D341Med (cell line): ENCODE results near the gene LMAN1L.

Experiments used
- DNase-seq: peaks from one replicate; pipeline ENCODE4 v3.0.0; 2012; ENCODE audit warnings: low spot score

Gene LMAN1L

DNA sequence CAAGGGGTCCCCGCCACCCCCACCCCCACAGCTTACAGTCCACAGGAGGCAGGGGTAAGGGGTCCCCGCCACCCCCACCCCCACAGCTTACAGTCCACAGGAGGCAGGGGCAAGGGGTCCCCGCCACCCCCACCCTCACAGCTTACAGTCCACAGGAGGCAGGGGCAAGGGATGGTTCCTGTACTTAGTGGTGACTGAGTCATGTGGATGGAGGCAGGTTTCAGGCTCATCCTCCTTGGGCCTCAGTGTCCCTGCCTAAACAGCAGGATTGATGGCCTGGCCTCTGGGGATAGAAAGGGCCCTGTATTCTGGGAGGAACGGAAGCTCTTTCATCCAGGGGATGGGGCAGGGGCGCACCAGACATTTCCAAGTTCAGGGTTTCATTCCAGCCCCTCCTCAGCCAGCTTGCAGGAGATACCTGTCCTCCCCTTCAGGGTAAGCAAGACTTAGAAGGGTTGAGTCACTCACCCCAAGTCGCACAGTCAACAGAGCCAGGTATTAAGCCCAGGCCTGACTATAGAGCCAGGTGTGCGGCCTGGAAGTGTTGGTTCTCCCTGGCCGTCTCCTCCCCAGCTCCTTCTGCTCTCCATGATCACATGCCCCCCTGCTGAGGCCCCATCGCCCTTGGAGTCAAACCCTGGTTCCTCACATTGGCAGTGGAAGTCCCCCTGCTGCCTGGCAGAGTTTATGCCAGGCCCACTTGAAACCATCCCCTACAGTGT is 18.2 kb upstream of the LMAN1L start:
- DNase-seq = no peak

DNA sequence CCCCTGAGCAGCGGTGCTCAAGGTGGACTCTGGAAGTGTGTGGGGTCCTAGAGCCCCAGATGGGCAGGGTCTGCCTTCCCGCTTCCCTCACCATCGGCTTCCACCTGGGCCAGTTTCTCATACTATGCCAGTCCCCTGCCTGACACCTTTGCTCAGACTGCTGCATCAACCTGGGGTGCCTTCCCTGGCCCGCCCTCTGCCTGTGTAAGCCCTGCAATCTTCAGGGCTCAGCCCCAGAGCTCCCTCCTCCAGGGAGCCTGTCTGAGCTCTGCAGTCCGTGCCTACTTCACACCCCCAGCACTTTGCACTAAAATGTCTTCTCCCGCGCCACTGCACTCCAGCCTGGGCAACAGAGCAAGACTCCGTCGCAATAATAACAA is 17.7 kb upstream of the LMAN1L start:
- DNase-seq = no peak

DNA sequence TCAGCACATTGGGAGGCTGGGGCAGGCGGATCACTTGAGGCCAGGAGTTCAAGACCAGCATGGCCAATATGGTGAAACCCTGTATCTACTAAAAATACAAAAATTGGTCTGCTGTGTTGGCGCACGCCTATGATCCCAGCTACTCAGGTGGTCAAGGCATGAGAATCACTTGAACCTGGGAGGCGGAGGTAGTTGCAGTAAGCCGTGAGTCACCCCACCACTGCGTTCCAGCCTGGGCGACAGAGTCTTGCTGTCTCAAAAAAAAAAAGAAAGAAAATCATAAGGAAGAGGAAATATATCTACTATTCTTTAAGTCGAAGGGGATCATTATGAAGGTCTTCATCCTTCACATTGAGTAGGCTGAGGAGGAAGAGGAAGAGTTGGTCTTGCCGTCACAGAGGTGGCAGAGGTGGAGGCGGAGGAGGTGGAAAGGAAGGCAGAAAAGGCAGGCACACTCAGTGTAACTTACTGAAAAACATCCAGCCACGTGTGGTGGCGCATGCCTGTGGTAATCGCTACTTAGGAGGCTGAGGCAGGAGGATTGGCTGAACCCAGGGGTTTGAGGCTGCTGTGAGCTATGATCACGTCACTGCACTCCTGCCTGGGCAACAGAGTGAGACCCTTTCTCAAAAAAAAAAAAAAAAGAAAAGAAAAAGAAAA is 16.5 kb upstream of the LMAN1L start:
- DNase-seq = no peak

DNA sequence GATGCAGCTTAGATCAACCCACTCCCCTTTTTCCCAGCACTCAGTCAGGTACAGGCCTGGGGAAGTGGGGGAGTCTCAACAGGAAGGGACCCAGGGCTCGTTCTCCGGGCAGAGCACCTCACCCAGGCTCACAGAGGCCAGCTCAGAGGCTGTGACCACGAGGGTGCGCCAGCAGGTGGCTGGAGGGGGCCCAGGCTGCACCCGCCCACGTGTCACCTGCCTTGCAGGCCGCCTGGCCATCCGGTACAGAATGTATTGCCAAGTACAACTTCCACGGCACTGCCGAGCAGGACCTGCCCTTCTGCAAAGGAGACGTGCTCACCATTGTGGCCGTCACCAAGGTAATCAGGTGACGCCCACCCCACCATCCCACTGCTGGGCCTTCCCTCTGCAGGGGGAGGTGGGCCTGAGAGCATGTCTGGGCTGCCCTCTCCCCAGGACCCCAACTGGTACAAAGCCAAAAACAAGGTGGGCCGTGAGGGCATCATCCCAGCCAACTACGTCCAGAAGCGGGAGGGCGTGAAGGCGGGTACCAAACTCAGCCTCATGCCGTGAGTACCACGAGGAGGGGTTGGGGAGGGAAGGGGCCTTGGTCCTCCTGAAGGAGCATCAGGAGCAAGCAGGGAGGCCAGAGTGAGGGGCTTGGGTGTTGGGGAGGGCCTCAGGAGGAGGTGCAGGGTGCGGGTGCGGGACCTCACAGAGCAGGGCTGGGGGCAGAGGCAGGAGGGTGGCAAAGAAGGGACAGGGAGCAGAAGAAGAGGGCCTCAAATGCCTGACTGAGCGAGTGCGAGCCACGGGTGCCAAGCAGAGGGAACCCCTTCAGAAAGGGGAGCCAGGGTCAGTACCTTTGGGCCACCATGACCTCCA is 14.0 kb upstream of the LMAN1L start:
- no peak for DNase-seq

DNA sequence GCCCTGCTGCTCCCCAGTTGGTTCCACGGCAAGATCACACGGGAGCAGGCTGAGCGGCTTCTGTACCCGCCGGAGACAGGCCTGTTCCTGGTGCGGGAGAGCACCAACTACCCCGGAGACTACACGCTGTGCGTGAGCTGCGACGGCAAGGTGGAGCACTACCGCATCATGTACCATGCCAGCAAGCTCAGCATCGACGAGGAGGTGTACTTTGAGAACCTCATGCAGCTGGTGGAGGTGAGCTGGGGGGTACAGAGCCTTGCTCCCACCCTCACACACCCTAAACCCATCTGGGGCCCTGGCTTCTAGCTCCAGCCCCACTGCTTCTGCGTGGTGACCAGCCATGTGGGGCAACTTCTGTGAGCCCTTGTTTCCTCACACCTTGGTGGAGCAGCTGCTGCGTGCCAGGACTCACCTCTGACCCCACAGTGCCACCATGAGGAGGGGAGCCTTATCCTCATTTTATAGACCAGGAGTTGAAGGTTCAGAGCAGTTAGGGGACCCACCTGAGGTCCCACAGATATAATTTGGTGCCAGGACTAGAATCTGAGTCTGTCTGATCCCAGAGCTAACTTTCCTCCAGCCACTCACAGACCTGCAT is 13.3 kb upstream of the LMAN1L start:
- no peak for DNase-seq

DNA sequence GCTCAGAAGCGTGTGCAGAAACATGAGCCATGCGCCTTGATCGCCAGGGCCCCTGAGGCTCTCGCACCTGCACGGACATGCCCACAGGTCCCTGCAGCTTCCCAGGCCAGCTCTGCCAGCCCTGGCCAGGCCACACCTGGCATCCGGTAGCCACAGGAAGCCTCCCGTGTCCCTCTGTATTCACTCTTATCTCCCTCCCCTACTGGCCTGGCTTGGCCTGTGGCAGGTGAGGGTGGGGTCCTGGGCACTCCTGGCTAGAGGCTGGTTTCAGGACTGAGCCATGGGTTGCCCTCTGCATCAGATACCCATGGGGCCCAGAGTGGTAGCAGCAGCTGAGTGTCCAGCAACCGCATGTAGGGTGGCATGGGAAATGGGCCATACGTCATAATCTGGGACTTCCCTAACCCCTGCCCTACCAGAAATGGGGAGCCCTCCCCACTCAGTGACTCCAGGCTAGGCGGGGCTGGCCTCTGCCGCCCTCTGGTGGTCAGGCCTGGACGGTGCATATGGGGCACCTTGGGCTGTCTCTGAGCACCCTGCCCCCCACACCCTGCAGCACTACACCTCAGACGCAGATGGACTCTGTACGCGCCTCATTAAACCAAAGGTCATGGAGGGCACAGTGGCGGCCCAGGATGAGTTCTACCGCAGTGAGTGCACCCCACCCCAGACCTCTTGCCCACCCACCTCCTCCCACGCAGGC is 12.6 kb upstream of the LMAN1L start:
- DNase-seq = peak; percentile 94

DNA sequence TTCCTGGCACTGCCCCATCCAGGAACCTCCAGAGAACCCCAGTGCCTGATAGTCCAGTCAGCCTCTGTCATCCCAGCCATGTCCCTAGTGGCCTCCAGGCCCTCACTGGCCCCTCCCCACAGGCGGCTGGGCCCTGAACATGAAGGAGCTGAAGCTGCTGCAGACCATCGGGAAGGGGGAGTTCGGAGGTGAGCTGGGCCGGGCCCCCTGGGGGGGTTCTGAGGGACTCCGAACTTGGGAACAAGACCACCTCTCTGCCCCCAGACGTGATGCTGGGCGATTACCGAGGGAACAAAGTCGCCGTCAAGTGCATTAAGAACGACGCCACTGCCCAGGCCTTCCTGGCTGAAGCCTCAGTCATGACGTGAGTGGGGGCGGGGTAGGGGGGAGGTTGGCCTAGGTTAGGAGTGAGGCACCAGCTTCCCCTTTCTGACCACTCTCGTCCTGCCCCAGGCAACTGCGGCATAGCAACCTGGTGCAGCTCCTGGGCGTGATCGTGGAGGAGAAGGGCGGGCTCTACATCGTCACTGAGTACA is 12.0 kb upstream of the LMAN1L start:
- no peak for DNase-seq

DNA sequence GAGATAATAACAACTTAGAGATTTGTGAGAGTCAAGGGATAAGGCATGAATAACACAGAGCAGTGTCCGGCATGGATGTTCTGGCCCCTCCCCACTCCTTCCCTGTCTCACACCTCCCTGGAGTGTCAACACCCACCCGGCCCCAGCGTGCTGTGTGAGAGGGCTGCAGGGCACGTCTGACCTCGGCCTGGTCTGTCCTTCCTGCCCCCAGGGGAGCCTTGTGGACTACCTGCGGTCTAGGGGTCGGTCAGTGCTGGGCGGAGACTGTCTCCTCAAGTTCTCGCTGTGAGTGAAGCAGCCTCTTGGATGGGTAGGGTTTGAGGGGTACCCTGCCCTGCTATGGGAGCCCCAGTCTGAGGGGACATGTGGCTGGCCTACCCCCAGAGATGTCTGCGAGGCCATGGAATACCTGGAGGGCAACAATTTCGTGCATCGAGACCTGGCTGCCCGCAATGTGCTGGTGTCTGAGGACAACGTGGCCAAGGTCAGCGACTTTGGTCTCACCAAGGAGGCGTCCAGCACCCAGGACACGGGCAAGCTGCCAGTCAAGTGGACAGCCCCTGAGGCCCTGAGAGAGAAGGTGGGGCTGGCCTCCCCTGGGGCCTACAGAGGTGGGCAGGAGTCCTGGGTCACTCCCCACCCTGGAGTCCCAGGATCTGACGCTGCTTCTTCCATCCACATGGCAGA is 11.2 kb upstream of the LMAN1L start:
- no peak for DNase-seq

DNA sequence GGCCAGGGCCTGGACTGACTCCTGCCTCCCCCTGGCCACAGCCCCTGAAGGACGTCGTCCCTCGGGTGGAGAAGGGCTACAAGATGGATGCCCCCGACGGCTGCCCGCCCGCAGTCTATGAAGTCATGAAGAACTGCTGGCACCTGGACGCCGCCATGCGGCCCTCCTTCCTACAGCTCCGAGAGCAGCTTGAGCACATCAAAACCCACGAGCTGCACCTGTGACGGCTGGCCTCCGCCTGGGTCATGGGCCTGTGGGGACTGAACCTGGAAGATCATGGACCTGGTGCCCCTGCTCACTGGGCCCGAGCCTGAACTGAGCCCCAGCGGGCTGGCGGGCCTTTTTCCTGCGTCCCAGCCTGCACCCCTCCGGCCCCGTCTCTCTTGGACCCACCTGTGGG is 10.3 kb upstream of the LMAN1L start:
- DNase-seq = no peak

DNA sequence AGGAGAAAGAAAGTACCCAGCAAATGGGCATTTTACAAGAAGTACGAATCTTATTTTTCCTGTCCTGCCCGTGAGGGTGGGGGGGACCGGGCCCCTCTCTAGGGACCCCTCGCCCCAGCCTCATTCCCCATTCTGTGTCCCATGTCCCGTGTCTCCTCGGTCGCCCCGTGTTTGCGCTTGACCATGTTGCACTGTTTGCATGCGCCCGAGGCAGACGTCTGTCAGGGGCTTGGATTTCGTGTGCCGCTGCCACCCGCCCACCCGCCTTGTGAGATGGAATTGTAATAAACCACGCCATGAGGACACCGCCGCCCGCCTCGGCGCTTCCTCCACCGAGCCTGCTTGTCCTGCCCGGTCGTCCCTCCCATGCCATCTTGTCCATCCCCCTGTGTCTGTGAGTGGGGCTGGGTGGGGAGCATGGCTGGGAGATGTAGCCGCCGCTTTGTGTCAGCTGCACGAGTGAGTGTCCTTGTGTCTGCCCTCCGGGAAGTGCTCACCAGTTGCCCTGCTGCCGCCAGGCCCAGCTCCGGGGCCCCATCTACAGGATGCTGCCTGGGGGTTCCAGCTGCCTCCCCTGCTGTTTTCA is 9.7 kb upstream of the LMAN1L start:
- DNase-seq = no peak

DNA sequence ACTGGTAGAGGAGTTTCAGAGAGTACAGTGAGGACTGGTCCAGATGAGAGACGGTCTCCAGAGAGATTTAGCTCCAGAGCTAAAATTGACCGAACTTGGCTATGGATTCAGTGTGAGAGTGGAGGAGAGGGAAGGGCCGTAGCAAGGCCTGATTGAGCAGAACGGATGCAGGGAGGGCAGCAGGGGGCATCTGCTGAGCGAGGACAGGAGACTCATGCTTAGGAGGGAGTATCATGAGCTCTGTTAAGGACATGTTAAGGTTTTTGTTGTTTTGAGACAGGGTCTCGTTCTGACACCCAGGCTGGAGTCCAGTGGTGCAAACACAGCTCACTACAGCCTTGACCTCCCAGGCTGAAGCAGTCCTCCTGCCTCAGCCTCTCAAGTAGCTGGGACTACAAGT is 7.7 kb upstream of the LMAN1L start:
- no peak for DNase-seq

DNA sequence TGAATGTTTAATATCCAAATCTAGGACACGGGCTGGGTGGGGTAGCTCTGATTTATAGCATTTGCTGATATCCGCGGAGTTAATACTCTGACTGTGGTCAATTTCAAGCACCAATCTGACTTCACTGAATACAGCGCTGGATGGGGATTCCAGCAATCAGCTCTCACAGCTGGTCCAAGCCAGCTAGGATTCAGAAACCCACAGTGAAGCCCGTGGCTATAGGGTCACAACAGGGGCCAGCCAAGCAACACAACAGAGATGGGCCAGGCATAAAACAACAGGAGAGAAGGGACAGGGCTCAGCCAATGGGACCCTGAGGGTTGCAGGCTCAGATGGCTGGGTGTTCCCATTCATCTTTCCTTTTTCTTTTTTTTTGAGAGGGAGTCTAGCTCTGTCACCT is 5.4 kb upstream of the LMAN1L start:
- no peak for DNase-seq

DNA sequence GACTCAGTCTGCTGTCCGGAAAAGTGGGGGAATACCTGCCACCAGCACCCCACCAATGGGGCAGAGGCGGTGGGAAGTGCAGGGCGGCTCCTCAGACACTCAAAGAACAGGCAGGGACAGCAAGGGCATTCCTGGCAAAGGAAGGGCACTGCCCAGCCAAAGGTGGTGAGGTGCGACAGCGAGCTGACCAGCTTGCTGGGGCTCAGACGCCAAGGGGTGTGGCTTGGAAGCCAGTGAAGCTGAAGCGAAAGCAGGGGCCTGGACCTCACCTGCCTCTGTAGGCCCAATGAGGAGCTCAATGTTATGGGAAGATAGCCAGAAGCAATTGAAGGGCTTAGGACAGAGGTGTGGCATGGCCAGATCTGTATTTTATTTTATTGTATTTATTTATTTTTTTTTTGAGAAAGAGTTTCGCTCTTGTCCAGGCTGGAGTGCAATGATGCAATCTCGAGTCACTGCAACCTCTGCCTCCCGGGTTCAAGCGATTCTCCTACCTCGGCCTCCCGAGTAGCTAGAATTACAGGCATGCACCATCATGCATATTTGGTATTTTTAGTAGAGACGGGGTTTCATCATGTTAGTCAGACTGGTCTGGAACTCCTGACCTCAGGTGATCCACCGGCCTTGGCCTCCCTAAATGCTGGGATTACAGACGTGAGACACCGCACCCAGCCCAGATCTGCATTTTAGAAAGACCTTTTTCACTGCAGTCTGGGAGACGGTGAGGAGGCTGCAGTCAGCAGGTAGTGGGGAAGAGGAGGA is 4.4 kb upstream of the LMAN1L start:
- DNase-seq = no peak

DNA sequence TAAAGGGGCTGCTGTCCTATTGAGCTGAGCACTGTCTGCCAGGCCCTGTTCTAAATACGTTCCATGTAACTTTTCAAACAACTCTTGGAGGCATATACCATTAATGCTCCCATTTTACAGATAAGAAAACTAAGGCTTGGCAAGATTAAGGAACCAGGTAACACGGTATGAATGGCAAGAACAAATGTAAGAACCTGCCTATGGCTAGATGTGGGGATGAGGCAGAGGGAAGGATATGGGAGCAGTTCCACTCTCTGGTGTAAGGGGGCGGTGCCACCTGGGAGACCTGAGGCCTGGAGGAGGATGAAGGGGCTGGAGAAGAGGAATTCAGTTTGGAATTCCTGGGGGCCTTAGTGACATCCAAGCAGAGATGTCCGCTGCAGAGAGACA is 3.8 kb upstream of the LMAN1L start:
- no peak for DNase-seq

DNA sequence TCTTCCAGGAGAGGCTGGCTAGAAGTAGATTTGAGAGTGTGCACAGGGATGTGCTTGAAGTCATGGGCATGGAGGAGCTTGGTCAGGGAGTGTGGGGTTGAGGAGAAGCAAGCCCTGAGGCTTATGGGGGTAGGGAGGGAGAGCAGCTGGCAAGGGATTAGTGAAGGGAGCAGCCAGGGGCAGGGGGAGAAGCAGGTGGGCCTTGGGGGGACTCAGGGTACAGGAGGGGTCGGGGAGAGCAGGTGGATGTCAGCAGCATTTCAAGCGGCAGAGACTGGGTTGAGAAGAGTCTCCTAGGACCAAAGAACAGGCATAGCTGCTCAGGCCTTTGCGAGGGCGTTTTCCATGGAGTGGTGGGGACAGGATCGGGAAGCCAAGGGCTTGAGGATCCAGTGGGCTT is 3.4 kb upstream of the LMAN1L start:
- DNase-seq = no peak

DNA sequence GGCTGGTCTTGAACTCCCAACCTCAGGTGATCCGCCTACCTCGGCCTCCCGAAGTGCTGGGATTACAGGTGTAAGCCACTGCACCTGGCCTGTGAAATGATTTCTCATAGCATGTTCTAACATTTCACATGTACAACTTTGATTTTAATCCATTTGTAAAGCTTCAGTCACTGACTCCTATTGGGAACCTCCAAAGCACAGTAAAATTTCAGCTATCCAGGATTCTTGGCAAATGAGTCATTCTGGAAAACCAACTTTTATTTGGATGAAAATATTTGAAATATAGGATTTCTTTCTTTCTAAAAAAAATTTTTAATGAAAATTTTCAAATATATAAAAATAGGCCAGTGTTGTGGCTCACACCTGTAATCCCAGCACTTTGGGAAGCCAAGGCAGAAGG is 2.7 kb upstream of the LMAN1L start:
- no peak for DNase-seq

DNA sequence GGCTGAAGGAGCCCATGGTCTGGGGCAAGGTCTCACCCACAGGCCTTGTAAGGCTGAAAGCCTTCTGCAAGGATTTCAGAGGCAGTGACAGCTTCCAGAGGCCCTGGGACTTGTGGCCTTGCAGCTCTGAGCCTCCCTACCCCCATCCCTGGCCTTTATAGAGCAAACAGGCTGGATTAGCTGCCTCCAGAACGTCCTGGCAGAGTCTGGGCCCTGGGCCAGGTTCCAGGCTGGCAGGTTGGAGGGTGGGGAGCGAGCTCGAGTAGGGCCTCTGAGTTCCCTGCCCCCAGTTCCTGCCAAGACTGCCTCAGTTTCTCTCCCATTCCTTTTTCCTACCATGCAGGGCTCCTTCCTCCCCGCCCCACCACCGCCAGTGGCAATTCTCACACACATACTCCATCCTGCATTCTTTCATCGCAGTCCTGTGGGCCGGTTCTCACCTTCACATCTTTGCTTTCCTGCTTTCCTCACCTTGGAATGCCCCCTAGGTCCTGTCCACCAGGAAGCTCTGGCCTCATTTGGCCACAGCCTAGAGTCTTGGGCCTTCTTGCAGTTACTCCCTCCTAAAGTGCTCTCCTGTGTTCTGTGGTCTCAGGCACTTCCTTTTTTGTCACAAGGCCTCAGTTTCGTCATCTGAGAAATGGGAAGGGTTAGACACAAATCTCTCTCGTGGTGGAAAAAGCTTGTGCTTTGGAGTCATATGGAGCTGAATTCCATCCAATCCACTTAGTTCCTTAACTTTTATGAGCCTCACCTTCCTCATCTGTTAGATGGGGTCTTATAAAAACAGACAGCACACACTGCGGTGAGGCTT is 2.7 kb downstream of the LMAN1L start:
- peak; percentile 70 for DNase-seq

DNA sequence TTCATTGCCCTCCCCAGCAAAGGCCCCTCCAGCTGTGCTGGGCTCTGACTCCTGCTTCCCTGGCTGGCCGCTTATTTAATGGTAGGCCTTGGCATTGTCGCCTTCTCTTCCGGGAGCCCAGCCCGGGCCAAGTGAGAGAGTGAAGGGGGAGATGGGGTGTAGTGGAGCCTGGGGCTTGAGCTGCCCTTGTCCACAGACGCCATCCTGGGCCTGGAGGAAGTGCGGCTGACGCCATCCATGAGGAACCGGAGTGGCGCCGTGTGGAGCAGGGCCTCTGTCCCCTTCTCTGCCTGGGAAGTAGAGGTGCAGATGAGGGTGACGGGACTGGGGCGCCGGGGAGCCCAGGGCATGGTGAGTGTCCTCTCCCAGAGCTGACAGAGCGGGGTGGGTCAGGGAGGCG is 3.3 kb downstream of the LMAN1L start:
- DNase-seq = no peak
